PC-9 (cell line): ENCODE results near the gene TOGARAM2.

Experiments used
- EZH2 ChIP-seq: fragments of 200-600 bp; sonication (generic); IDR thresholded peaks from 2 replicates; pipeline ENCODE4 v1.8.0; 2017; ENCODE audit warnings: antibody characterized with exemption, low read depth
- TF ChIP-seq, protein P1 (sequence below): fragments of 200-600 bp; sonication (generic); conservative IDR thresholded peaks from 2 replicates; pipeline ENCODE4 v1.6.1; 2017; ENCODE audit warnings: mixed run types, antibody characterized with exemption, mild to moderate bottlenecking, moderate library complexity

DNA sequence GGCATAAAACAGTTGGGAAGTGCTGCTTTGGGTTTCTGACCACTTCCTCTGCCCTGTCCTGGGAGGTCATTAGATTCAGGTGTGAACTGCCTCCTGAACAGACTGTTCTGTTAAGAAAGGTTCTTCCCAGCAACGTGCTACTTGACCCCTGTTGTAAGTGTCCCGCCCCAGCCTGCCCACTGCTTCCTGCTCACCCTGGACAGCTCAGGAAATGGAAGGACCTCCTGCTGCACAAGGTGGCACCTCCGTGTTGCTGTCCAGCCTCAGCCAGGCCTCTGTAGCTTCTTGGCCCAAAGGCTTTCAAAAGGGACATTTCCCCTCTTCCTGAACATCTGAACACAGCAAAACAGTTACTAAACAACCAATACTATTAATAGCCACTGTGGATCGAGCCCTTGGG lies 5.3 kb downstream of the TOGARAM2 start:
- TF ChIP-seq, protein P1, sequence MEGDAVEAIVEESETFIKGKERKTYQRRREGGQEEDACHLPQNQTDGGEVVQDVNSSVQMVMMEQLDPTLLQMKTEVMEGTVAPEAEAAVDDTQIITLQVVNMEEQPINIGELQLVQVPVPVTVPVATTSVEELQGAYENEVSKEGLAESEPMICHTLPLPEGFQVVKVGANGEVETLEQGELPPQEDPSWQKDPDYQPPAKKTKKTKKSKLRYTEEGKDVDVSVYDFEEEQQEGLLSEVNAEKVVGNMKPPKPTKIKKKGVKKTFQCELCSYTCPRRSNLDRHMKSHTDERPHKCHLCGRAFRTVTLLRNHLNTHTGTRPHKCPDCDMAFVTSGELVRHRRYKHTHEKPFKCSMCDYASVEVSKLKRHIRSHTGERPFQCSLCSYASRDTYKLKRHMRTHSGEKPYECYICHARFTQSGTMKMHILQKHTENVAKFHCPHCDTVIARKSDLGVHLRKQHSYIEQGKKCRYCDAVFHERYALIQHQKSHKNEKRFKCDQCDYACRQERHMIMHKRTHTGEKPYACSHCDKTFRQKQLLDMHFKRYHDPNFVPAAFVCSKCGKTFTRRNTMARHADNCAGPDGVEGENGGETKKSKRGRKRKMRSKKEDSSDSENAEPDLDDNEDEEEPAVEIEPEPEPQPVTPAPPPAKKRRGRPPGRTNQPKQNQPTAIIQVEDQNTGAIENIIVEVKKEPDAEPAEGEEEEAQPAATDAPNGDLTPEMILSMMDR = no peak
- no peak for TF ChIP-seq EZH2
